ENCODE results near the gene DOCK1.
A peak's percentile ranks its signal among the peaks of the same experiment; 100 is the strongest.

The DOCK1 gene

GRCh38 chr10:127399668-127400067 is 494.4 kb downstream of the DOCK1 start:
- no peak for DNase-seq
- no peak for TF ChIP-seq CTCF (IDR thresholded peaks at IDR 0.05)
- H3K4me3 Mint-ChIP-seq = no peak overlapping the region

GRCh38 chr10:127400216-127400615 is 495.0 kb downstream of the DOCK1 start:
- no peaks in the 10 kb centered on the region for H3K27me3 Mint-ChIP-seq (ENCODE audit: low read depth, poor library complexity)

More at GRCh38 chr10:127399668-127400067, 494.4 kb downstream of the DOCK1 start:
- H3K9me3 Mint-ChIP-seq = peaks cover 3% of the 10 kb centered on the region
- no peaks in the 10 kb centered on the region for H3K27me3 Mint-ChIP-seq (ENCODE audit: low read depth, poor library complexity)
- H3K36me3 Mint-ChIP-seq (ENCODE audit: low read depth) = peaks cover 12% of the 10 kb centered on the region
- no peaks in the 10 kb centered on the region for H3K4me1 Mint-ChIP-seq
- no peak overlapping the region for H3K27ac Mint-ChIP-seq

GRCh38 chr10:127402596-127403409 is 497.6 kb downstream of the DOCK1 start:
- H3K27ac Mint-ChIP-seq = peak overlapping the region; percentile 39
- no peak for TF ChIP-seq CTCF (IDR thresholded peaks at IDR 0.05)
- H3K9me3 Mint-ChIP-seq = peaks cover 3% of the 10 kb centered on the region
- peaks cover 38% of the 10 kb centered on the region for H3K36me3 Mint-ChIP-seq (ENCODE audit: low read depth)
- no peaks in the 10 kb centered on the region for H3K27me3 Mint-ChIP-seq (ENCODE audit: low read depth, poor library complexity)
- no peak for DNase-seq
- no peak overlapping the region for H3K4me3 Mint-ChIP-seq
- H3K4me1 Mint-ChIP-seq = peaks cover 5% of the 10 kb centered on the region

More at GRCh38 chr10:127400216-127400615, 495.0 kb downstream of the DOCK1 start:
- no peak overlapping the region for H3K27ac Mint-ChIP-seq
- H3K36me3 Mint-ChIP-seq (ENCODE audit: low read depth) = peaks cover 15% of the 10 kb centered on the region
- no peak for TF ChIP-seq CTCF (IDR thresholded peaks at IDR 0.05)
- peaks cover 3% of the 10 kb centered on the region for H3K9me3 Mint-ChIP-seq
- DNase-seq = no peak
- H3K4me3 Mint-ChIP-seq = no peak overlapping the region
- H3K4me1 Mint-ChIP-seq = no peaks in the 10 kb centered on the region

- Mint-ChIP-seq H3K4me3 (no peak overlapping the region), H3K27ac (no peak overlapping the region)
These were observed 500.0 kb downstream of the DOCK1 start for GRCh38 chr10:127405221-127405620.

GRCh38 chr10:127406018-127406550 is 500.9 kb downstream of the DOCK1 start:
- no peak overlapping the region for H3K4me3 Mint-ChIP-seq
- H3K9me3 Mint-ChIP-seq = peaks cover 3% of the 10 kb centered on the region
- DNase-seq = no peak
- no peaks in the 10 kb centered on the region for H3K27me3 Mint-ChIP-seq (ENCODE audit: low read depth, poor library complexity)
- peaks cover 33% of the 10 kb centered on the region for H3K4me1 Mint-ChIP-seq
- TF ChIP-seq CTCF (IDR thresholded peaks at IDR 0.05) = no peak
- no peak overlapping the region for H3K27ac Mint-ChIP-seq
- H3K36me3 Mint-ChIP-seq (ENCODE audit: low read depth) = peaks cover 43% of the 10 kb centered on the region

More at GRCh38 chr10:127405221-127405620, 500.0 kb downstream of the DOCK1 start:
- H3K4me1 Mint-ChIP-seq = peaks cover 25% of the 10 kb centered on the region
- TF ChIP-seq CTCF (IDR thresholded peaks at IDR 0.05) = no peak
- H3K36me3 Mint-ChIP-seq (ENCODE audit: low read depth) = peaks cover 39% of the 10 kb centered on the region
- H3K27me3 Mint-ChIP-seq (ENCODE audit: low read depth, poor library complexity) = no peaks in the 10 kb centered on the region
- DNase-seq = no peak
- peaks cover 3% of the 10 kb centered on the region for H3K9me3 Mint-ChIP-seq

All from nephron progenitor cell (in vitro differentiated cells).